GM12801 (cell line): ENCODE data around the gene MRPL58.

ENCODE experiments used
- TF ChIP-seq, protein P1 (sequence below): IDR thresholded peaks from one replicate; pipeline ENCODE4 v1.5.1; 2011; ENCODE audit warnings: control low read depth; ENCODE audit not compliant: insufficient read length; ENCODE audit errors: extremely low read depth

Gene MRPL58

DNA sequence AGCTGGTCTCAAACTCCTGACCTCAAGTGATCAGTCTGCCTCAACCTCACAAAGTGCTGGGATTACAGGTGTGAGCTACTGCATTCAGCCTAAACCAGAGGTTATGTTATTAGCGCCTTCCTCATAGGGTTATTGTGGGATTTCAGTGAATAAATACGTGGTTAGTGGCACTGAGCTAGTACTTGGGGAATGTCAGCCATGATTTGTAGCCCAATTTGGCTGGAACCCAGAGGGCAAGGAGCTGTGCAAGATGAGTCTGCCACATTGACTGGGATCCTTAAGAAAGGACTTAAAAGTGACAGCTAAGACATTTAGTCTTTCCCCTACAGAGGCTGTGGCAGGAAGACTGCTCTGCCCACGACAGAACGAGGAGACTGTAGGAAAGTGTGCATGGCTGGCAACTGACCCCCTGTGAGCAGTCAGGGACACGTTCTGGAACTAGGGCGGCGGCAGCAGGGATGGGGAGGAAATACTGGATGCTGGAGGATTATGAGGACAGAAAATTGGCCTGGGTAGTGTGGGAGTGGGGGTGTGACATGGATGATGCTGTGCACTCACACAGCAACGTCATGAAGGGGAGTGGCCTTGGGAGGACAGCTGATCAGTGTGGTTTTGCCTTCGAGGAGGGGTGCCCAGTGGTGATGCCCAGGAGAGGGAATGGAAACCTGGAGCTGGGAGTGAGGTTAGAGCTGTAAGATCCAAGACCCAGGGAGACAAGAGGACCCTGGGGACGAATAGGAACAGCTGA is 19.7 kb downstream of the MRPL58 start:
- TF ChIP-seq, protein P1, sequence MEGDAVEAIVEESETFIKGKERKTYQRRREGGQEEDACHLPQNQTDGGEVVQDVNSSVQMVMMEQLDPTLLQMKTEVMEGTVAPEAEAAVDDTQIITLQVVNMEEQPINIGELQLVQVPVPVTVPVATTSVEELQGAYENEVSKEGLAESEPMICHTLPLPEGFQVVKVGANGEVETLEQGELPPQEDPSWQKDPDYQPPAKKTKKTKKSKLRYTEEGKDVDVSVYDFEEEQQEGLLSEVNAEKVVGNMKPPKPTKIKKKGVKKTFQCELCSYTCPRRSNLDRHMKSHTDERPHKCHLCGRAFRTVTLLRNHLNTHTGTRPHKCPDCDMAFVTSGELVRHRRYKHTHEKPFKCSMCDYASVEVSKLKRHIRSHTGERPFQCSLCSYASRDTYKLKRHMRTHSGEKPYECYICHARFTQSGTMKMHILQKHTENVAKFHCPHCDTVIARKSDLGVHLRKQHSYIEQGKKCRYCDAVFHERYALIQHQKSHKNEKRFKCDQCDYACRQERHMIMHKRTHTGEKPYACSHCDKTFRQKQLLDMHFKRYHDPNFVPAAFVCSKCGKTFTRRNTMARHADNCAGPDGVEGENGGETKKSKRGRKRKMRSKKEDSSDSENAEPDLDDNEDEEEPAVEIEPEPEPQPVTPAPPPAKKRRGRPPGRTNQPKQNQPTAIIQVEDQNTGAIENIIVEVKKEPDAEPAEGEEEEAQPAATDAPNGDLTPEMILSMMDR: no peak

DNA sequence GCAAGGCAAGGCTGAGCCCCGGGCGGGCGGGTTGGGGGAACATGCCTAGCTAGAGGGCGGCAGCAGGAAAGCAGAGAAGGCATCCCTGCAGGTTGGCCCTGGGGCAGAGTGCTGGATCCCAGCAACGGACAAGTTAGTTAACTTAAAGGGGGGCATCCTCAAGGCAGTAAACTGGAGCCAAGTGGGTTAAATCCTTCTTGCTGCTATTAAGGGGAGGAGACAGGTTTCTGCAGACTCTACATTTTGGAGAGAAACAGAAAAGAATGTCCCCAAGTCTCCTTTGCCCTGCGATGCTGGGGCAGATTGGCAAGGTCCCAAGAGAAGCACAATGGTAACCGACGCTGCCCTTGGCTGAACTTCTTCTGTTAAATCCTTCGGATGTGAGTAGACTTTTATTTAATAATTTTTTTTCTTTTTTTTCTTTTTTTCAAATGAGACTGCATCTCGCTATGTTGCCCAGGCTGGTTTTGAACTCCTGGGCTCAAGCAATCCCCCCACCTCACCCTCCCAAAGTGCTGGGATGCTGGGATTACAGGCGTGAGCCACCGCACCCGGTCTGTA is 20.3 kb downstream of the MRPL58 start:
- TF ChIP-seq, protein P1: no peak

DNA sequence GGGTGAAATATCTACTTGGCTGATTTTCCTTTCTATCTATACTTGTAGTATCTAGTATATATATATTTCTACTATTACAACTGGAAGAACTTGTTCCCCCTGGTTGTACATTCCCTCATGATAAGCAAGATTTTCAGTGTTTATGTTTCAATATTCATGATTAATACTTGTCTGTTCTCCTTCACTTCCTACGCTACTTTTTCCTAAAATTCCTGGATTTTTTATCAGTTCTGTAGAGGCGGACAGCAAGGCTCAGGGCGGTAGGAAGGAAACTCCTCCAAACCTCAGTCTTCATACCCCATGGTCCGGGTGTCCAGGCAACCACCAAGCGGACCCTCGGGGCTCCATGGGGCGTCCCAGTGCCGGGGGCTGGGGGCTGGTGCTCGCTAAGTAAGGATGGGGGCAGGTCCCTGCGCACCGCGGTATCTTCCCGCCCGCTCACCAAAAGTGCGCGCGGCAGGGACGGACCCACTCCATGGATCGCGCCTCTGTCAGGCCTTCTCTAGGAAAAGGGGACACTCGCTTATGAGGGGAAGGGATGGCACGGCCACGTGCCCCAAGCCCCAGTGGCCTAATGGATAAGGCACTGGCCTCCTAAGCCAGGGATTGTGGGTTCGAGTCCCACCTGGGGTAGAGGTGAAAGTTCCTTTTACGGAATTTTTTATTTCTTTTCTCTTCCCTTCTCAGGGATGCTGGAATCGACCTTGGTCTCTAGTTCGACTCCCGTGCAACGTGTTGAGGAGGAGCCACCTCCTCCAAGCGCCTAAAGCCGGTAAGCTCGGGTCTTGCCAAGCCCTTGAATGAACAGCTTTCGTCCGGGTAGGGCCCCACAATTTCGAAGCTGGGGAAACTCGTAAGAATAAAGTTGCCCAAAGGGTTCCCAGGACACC is 21.1 kb downstream of the MRPL58 start:
- TF ChIP-seq, protein P1: no peak

DNA sequence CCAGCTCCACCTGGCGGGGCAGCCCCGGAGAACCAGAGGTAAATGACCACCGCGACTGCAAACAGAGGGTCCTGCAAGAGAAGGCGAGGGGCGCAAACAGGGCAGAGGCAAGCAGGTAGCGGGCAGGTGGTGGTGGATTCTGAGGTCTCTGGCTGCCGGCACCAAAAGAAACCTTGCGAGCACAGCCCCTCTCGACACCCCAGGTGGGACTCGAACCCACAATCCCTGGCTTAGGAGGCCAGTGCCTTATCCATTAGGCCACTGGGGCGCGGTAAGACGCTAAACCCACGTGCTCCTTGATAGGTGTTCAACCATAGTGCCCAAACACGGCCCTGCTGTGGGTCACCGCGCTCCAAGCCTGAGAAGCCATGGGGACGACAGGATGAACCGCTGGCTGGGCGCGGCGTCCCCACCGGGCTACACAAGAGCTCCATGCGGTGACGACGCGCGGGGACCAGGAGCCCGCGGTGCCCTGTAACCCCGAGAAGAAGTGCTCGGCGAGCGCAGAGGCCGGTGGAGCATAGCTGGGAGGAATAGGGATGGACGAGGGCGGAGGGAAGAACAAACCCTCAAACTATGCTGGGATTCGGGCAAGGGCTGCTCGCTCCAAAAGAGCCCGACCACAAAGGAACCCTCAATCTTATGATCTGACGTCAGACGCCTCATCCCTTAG is 21.9 kb downstream of the MRPL58 start:
- TF ChIP-seq, protein P1: no peak

DNA sequence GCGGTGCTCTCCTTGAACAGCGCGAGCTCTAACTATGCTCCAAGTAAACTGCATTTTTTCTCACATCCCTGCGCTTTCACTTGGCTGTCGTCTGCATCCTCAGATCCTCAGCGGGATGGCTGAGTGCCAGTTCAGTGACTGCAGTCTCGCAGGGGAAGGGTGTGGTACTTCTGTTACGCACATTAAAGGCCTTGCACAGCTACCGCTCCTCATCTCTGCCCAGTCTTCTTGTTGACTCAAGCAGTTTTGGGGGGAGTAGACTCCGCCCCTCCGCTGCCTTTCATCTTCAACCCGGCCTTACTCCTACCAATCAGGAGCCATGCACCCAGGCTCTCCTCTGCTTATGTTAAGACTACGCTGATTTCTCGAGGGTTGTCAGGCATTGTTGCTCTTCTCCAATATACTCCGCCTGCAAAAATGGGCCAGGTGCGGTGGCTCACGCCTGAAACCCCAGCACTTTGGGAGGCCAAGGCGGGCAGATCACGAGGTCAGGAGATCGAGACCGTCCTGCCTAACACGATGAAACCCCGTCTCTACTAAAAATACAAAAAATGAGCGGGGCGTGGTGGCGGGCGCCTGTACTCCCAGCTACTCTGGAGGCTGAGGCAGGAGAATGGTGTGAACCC is 24.3 kb downstream of the MRPL58 start:
- TF ChIP-seq, protein P1: no peak

DNA sequence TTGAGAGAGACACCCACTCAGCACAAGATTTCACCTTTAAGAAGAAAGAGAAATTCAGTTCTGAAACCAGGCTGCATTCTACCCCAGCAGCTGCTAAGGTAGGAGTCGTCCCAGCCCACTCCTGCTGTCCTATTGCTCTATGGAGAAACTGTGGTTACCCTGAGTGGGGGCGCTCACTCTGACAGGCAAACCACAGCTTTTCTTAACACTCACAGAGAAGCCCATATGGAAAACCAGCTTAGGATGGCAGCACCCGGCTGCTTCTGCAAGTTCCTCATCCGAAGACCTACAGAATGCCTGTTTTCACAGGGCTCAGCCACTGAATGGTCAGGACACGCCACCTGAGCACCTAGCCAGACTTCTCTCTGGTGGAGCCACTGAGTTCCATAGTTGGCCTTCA is 26.8 kb downstream of the MRPL58 start:
- TF ChIP-seq, protein P1: no peak
